Measurements from ENCODE around the gene CCDC30.

DNA sequence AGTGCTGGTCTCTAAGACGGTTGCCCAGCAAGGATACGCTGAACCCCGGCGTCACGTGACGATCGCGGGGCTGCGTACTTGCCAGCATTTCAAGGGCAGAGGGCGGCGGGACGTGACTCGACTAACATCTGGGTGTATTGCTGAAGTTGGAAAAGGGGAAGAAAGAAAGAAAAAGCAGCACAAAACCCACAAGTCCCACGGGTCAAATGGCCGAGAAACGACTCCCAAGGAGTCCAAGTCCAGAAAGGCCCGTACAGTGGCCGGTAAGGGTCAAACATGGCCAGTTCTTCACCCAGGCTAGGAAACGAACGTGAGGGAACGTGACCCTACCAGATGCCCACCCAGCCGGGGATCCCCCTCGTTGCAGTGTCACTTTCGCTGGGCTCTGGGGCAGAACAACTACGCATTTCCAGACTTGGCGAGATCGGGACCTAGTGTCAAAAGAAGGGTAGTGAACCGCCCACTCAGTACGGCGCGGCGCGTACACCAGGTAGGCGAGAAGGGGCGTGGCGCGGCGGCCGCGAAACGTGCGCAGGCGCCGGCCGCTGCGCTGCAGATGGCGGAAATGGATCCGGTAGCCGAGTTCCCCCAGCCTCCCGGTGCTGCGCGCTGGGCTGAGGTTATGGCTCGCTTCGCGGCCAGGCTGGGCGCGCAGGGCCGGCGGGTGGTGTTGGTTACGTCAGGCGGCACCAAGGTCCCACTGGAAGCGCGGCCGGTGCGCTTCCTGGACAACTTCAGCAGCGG, 6.9 kb upstream of the CCDC30 start, which contains the start of the genes PPCS and ZMYND12:
- TF ChIP-seq, protein P1, sequence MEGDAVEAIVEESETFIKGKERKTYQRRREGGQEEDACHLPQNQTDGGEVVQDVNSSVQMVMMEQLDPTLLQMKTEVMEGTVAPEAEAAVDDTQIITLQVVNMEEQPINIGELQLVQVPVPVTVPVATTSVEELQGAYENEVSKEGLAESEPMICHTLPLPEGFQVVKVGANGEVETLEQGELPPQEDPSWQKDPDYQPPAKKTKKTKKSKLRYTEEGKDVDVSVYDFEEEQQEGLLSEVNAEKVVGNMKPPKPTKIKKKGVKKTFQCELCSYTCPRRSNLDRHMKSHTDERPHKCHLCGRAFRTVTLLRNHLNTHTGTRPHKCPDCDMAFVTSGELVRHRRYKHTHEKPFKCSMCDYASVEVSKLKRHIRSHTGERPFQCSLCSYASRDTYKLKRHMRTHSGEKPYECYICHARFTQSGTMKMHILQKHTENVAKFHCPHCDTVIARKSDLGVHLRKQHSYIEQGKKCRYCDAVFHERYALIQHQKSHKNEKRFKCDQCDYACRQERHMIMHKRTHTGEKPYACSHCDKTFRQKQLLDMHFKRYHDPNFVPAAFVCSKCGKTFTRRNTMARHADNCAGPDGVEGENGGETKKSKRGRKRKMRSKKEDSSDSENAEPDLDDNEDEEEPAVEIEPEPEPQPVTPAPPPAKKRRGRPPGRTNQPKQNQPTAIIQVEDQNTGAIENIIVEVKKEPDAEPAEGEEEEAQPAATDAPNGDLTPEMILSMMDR (IDR thresholded peaks at IDR 0.05) = peak; percentile 13 to 19
- TF ChIP-seq POLR2AphosphoS5 (IDR thresholded peaks at IDR 0.05) = peak; percentile 29 to 83 (median 73)
- TF ChIP-seq EP300 (IDR thresholded peaks at IDR 0.05) = no peak
